IPS-18a (cell line): ENCODE results near the gene SYNE4.

Experiments
- H3K27ac ChIP-seq: one replicate; pipeline ENCODE4 v1.5.1; 2013; ENCODE audit warnings: low read length
- H3K27me3 ChIP-seq: one replicate; pipeline ENCODE4 v1.6.1; 2013; ENCODE audit warnings: mild to moderate bottlenecking, low read length; ENCODE audit not compliant: control insufficient read depth, insufficient read depth
- H3K36me3 ChIP-seq: one replicate; pipeline ENCODE4 v1.6.1; 2013; ENCODE audit warnings: low read depth, low read length; ENCODE audit not compliant: control insufficient read depth
- H3K4me1 ChIP-seq: one replicate; pipeline ENCODE4 v1.6.1; 2013; ENCODE audit warnings: low read depth, low read length; ENCODE audit not compliant: control insufficient read depth
- H3K4me3 ChIP-seq: one replicate; pipeline ENCODE4 v1.5.1; 2013; ENCODE audit warnings: low read length
- H3K9ac ChIP-seq: one replicate; pipeline ENCODE4 v1.6.1; 2013; ENCODE audit warnings: mild to moderate bottlenecking, low read length, moderate library complexity
- H3K9me3 ChIP-seq: one replicate; pipeline ENCODE4 v1.6.1; 2013; ENCODE audit warnings: low read depth, low read length; ENCODE audit not compliant: control insufficient read depth

Gene SYNE4

GRCh38 chr19:36019061-36019670, 10.6 kb upstream of the SYNE4 start:
- Histone ChIP-seq H3K27me3 (no peaks in the 10 kb centered on the region), H3K9me3 (no peaks in the 10 kb centered on the region), H3K27ac (no peak overlapping the region), H3K4me1 (peaks cover 5% of the 10 kb centered on the region), H3K4me3 (no peak overlapping the region), H3K36me3 (peaks cover 11% of the 10 kb centered on the region), H3K9ac (no peak overlapping the region)

GRCh38 chr19:36014012-36014924, 5.7 kb upstream of the SYNE4 start, which contains the start of gene ALKBH6:
Gene ALKBH6 (minus strand): TSS chr19:36014213. CDS start chr19:36013397, 816 bp downstream.
- H3K4me1 ChIP-seq = peaks cover 5% of the 10 kb centered on the region
- H3K36me3 ChIP-seq = peaks cover 4% of the 10 kb centered on the region
- no peaks in the 10 kb centered on the region for H3K9me3 ChIP-seq
- no peaks in the 10 kb centered on the region for H3K27me3 ChIP-seq
- no peak within 1 kb of the TSS for H3K27ac ChIP-seq
- peak within 1 kb of the TSS; percentile 63 for H3K9ac ChIP-seq
- peak within 1 kb of the TSS; percentile 76 for H3K4me3 ChIP-seq

- H3K9ac ChIP-seq = peak overlapping the region; percentile 63
- no peak overlapping the region for H3K27ac ChIP-seq
- peaks cover 5% of the 10 kb centered on the region for H3K4me1 ChIP-seq
- peak overlapping the region; percentile 76 for H3K4me3 ChIP-seq
- H3K36me3 ChIP-seq = peaks cover 4% of the 10 kb centered on the region
- H3K9me3 ChIP-seq = no peaks in the 10 kb centered on the region
- H3K27me3 ChIP-seq = no peaks in the 10 kb centered on the region
Measured at GRCh38 chr19:36013280-36014011, 4.8 kb upstream of the SYNE4 start.

DNA sequence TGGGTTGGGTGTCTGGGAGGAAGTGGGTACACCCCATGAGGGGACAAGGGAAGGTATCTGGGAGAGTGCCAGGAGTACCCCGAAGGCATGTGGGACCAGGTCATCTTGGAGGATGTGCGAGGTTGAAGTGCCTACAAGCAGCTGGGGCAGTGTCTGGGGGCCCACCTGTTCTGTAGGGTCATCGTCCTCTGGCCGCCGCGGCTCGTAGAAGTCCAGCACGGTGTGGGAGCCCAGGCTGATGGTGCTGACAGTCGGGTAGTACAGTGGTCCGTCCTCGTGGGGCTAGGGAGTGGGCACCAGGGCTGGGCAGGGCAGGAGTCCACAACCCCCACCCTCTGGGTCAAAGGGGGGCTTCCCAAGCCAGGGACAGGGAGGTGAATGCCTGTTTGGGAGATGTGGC, 1.8 kb upstream of the SYNE4 start:
- Histone ChIP-seq H3K4me1 (peaks cover 5% of the 10 kb centered on the region), H3K9ac (no peak overlapping the region)

GRCh38 chr19:36009633-36010379, 1.2 kb upstream of the SYNE4 start:
- Histone ChIP-seq H3K9me3 (no peaks in the 10 kb centered on the region), H3K36me3 (no peaks in the 10 kb centered on the region), H3K4me1 (peaks cover 1% of the 10 kb centered on the region), H3K4me3 (peak overlapping the region; percentile 72), H3K9ac (no peak overlapping the region), H3K27me3 (no peaks in the 10 kb centered on the region), H3K27ac (no peak overlapping the region)

More for the DNA sequence above, 1.8 kb upstream of the SYNE4 start:
- Histone ChIP-seq H3K27ac (no peak overlapping the region), H3K4me3 (no peak overlapping the region), H3K36me3 (no peaks in the 10 kb centered on the region), H3K27me3 (no peaks in the 10 kb centered on the region), H3K9me3 (no peaks in the 10 kb centered on the region)

GRCh38 chr19:36009220-36009619, 607 bp upstream of the SYNE4 start:
- H3K4me3 ChIP-seq = peak overlapping the region; percentile 72
- H3K9ac ChIP-seq = peak overlapping the region; percentile 39
- H3K36me3 ChIP-seq = peaks cover under 1% of the 10 kb centered on the region
- H3K27me3 ChIP-seq = no peaks in the 10 kb centered on the region
- no peak overlapping the region for H3K27ac ChIP-seq
- H3K9me3 ChIP-seq = no peaks in the 10 kb centered on the region
- H3K4me1 ChIP-seq = no peaks in the 10 kb centered on the region

DNA sequence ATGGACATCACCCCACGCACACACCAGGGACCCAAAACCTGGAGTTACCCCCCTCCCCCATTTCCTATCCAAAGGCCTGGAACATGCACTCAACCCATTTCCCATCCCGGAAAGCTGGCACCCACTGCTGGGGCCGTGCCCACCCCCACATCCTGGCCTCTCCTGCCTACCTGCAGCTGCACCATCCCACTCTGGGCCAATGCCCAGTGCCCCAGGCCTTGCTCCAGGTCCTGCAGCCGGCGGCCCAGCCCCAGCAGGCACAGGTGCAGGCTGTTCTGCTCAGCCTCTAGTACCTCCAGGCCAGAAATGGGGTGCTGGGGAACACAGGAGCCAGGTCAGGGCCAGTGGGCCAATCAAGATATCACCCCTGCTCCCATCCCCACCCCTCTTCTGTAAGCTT, 1.7 kb downstream of the SYNE4 start:
- Histone ChIP-seq H3K4me3 (no peak overlapping the region), H3K27ac (no peak overlapping the region), H3K9me3 (no peaks in the 10 kb centered on the region), H3K9ac (no peak overlapping the region), H3K4me1 (no peaks in the 10 kb centered on the region), H3K27me3 (no peaks in the 10 kb centered on the region), H3K36me3 (peaks cover 8% of the 10 kb centered on the region)

GRCh38 chr19:36003284-36003683, 5.3 kb downstream of the SYNE4 start:
- Histone ChIP-seq H3K27ac (no peak overlapping the region), H3K9ac (no peak overlapping the region), H3K36me3 (peaks cover 8% of the 10 kb centered on the region), H3K4me3 (no peak overlapping the region), H3K27me3 (no peaks in the 10 kb centered on the region), H3K9me3 (no peaks in the 10 kb centered on the region), H3K4me1 (no peaks in the 10 kb centered on the region)

DNA sequence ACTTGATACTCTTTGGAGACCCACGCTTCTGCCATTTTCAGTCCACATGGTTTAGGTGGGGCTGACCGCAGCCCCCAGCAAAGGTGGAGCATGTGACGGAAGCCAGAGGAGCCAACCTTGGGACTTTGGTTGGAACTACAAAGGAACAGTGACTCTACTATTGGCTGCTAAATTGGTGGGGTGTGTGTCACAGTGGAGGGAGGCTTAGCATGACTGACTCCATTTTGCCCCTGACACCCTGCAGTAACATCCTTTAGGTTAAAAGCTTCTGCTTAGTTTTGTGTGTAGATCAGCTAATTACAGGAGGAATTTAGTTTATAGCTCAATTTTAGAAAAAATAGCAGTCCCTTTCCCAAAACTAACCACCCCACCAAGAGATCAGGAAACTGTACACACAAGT, 7.0 kb downstream of the SYNE4 start:
- Histone ChIP-seq H3K9ac (no peak overlapping the region), H3K36me3 (peaks cover 8% of the 10 kb centered on the region), H3K4me1 (no peaks in the 10 kb centered on the region), H3K27me3 (no peaks in the 10 kb centered on the region), H3K4me3 (no peak overlapping the region), H3K27ac (no peak overlapping the region), H3K9me3 (no peaks in the 10 kb centered on the region)

- no peak overlapping the region for H3K27ac ChIP-seq
- no peak overlapping the region for H3K9ac ChIP-seq
- no peaks in the 10 kb centered on the region for H3K9me3 ChIP-seq
- H3K27me3 ChIP-seq = no peaks in the 10 kb centered on the region
- H3K4me3 ChIP-seq = no peak overlapping the region
- no peaks in the 10 kb centered on the region for H3K36me3 ChIP-seq
- H3K4me1 ChIP-seq = no peaks in the 10 kb centered on the region
Measured at GRCh38 chr19:35996777-35997176, 11.8 kb downstream of the SYNE4 start.
